DMS153 treated with DMSO at 0.1 percent for 48 hours (cell line): Measurements from ENCODE around the gene MPST.
A peak's percentile ranks its signal among the peaks of the same experiment; 100 is the strongest.
"Not testable (repeated sequence)": the region's sequence is repeated elsewhere in the genome, so short reads cannot be mapped to it uniquely, and the experiment has no call there.

Source experiments
- DNase-seq: peaks from one replicate; lab custom pipeline; 2025; ENCODE audit not compliant: unreplicated experiment; lab: John Stamatoyannopoulos, UW

Gene MPST

DNA sequence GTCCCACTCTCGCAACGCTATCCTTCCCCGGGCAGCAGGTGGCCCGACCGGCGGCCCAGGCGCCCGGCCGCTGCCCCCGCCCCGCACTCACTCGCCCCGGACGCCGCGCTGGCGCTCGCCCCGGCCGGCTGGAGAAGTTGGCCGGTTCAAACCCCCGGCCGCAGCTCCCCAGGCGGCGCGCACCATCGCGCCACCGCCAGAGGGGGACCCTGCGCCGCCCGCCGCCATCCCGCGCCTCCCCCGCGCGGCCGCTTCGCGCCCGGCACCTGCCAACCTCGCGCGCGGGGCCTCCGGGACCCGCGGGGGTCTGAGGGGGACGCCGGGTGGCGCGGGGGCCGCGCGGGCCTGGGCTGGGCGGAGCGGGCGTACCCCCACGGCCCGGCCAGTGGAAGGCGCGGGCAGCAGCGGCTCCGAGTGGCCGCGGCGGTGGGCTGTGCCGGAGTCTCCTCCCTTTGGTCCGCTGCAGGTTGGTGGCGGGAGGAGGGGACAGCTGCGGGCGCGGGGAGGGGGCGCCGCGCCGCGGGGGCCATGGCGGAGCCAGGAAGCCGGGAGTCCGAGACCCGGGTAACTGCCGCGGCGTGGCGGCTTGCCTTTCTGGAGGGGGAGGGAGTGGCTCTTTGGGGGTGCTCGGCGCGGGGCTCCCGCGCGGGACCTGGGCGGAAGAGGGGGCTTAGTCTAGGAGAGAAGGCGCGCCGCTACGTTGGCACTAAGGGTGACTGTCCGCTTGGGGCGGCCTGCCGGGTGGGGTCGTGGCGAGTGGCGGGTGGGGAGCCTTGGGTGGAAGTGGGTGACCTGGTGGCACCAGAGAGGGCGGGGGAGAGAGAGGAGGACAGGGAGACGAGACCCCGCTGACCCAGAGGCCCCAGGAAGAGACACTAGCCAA is at the start of gene MPST, which contains the start of gene TST:
Gene MPST (plus strand): TSS at position 434 of the 883 bp plus-strand sequence. CDS start 95 bp downstream, at position 529.
Gene TST (minus strand): TSS at position 139 of the 883 bp plus-strand sequence. CDS start 715 bp downstream, outside the sequence.
- peak; percentile 54 for DNase-seq

DNA sequence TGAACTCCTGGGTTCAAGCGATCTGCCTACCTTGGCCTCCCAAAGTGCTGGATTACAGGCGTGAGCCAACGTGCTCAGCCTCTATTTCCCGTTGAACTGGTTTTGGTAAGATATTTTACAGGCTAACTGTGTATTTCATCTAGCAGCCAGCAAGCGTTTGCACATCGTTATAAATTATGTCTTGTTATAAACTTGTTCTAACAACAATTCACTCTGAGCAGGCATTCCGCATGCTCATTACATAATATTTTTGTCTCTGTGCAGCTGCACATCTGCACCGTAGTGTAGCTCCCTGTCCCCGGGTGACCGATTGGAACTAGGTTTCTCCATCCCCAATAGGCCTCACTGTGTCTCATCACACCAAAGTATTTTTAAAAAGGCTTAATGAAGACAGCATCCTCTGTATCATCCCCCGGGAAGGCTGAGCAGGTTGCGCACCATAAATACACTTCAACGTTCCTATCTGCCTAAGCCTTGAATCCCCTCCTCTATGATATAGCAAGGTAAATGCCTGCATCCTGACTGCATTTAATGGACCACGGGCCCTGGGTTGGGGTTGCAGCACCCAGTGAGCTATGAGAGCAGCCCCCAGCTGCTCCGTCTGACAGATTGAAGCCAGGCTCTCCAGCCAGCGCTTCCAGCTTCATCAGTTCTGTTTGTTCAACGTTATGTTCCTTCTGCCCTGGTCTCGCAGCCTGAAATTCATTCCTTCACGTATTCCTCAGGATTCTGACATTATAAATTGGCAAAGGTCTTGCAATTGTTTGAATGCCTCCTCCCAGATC is 48.0 kb upstream of the MPST start:
- peak; percentile 6 for DNase-seq

DNA sequence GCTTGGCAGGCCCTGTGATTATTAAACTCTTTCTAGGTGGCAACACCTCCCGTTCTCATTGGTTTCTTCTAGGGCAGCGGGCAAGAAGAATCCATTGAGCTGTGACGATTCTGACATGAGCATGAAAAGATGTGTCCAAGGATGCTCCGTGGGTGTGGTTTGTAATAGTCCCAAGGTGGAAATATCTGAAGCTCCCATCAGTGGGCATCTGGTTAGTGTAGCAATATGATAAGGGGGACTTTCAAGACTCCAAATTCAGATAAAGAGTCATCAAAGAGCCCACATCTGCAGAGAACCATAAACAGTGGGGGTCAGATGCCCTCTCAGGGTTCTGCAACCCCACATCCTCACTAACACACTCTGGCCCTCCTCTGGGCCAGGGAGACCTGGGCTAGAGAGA is 42.9 kb upstream of the MPST start:
- no peak for DNase-seq

- DNase-seq: peak; percentile 46
Measured at GRCh38 chr22:36977401-36977861, 42.1 kb upstream of the MPST start.

- peak; percentile 71 for DNase-seq
Measured at GRCh38 chr22:36977947-36978660, 41.4 kb upstream of the MPST start.

GRCh38 chr22:36979016-36979910 is 40.3 kb upstream of the MPST start:
- no peak for DNase-seq

DNA sequence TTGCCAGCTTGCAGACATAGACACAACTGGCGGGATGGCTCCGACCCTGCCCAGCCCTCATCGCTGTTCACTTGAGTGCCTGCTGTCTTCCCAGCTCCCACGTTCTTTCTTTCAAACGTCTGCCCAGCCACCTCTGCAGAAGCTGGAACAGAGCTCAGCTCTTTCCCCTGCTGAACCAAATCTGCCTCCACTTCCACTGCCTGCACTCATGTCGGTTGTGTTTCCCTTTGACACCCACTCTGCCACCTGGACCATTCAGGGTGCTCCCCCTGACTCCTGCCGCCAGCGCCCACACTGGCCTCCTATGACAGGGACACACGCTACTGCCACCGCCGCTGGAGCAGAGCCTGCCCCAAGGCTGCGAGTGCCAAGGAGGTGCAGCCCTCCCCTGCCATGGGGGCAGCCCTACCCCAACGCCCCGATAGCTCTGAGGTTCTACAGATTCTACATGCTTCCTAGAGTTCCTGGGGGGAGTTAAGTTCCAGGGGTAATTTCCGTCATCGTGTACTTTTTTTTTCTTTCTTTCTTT is 38.2 kb upstream of the MPST start:
- DNase-seq: no peak

DNA sequence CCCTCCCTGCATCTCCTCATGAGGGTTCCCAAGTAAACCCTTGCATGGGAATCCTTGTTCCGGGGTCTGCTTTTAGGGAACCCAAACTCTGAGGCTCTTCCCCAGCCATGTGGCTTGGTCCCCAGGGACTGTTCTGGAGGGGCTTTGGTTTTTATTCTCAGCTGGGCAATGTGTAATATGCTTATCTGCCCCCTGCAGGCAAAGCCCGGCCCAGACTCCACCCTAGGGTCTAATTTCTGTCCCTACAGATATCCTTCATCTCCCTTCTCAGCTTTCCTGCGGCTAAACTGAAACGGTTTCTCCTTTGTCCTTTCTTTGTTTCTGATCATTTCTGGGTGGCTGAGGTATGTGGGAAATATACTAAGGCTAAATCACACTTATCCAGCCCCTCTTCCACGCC is 37.4 kb upstream of the MPST start:
- DNase-seq: no peak

DNA sequence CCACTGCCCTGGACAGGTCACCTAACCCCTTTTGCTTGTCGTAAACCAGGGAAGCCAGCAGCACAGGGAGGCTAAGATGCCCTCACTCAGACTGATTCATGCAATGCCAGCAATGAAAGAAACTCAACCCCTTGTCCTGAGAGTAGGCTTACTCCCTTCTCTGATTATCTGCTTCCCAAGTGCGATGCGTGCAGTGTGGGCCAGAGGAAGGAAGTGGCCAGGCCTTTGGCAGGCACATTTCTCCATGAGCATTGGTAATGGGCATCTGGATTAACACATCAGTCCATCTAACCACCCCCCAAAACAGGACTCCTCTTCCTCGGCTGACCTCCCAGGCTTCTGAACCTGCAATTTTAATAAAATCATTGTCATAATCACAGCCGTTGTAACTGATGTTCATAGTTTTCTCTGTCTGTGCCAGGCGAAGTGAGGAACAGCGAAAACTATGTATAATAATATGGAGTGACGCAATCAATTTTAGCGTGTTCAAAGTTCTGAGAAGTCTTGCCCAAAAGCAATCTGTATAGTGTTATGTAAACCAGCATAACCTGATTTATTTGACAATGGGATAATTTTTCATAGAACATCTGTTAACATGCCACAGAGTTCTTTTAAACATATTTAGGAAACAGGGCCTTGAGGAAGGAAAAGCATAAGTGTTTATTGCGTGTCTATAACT is 34.2 kb upstream of the MPST start:
- no peak for DNase-seq

GRCh38 chr22:36986242-36986821 is 33.2 kb upstream of the MPST start:
- no peak for DNase-seq

- DNase-seq: no peak
Measured at GRCh38 chr22:36988075-36988832, 31.3 kb upstream of the MPST start.

- not testable (repeated sequence) for DNase-seq
Measured at GRCh38 chr22:36989012-36989411, 30.5 kb upstream of the MPST start.

- DNase-seq: no peak
Measured at GRCh38 chr22:36990457-36990856, 29.1 kb upstream of the MPST start.

- no peak for DNase-seq
Measured at GRCh38 chr22:36991206-36991605, 28.3 kb upstream of the MPST start.

- DNase-seq: no peak
Measured at GRCh38 chr22:36997746-36998145, 21.8 kb upstream of the MPST start.

GRCh38 chr22:36998620-36999351 is 20.8 kb upstream of the MPST start:
- no peak for DNase-seq

- no peak for DNase-seq
Measured at GRCh38 chr22:36999463-36999862, 20.1 kb upstream of the MPST start.
